ENCODE results near the gene LRP6. TPM values are rescaled to one million over a fixed set of nuclear protein-coding genes. Genes with fewer than 3 reads are reported as not detected.
A peak's percentile ranks its signal among the peaks of the same experiment; 100 is the strongest.

The LRP6 gene
- total and polyA plus RNA-seq, 8 donors = 44.5 to 65.7 (median 62.2) TPM

DNA sequence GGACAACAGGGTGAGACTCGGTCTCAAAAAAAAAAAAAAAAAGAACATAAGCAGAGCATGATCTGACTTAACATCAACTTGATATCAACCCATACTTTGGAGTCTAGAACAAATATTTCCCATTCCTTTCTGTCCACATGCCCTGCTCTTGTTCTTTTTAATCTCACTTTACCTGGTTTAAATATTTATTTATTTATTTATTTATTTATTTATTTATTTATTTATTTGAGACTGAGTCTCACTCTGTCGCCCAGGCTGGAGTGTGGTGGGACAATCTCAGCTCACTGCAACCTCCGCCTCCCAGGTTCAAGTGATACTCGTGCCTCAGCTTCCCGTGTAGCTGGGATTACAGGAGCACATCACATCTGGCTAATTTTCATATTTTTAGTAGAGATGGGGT lies 19.6 kb upstream of the LRP6 start:
- TF ChIP-seq, protein P1, sequence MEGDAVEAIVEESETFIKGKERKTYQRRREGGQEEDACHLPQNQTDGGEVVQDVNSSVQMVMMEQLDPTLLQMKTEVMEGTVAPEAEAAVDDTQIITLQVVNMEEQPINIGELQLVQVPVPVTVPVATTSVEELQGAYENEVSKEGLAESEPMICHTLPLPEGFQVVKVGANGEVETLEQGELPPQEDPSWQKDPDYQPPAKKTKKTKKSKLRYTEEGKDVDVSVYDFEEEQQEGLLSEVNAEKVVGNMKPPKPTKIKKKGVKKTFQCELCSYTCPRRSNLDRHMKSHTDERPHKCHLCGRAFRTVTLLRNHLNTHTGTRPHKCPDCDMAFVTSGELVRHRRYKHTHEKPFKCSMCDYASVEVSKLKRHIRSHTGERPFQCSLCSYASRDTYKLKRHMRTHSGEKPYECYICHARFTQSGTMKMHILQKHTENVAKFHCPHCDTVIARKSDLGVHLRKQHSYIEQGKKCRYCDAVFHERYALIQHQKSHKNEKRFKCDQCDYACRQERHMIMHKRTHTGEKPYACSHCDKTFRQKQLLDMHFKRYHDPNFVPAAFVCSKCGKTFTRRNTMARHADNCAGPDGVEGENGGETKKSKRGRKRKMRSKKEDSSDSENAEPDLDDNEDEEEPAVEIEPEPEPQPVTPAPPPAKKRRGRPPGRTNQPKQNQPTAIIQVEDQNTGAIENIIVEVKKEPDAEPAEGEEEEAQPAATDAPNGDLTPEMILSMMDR (IDR thresholded peaks at IDR 0.05) = no peak
- ATAC-seq (no peak), DNase-seq (no peak)
- intact Hi-C loops (cut with DNase I) = no loop called here
- H3K4me1 ChIP-seq = peaks cover 5 to 7% of the 10 kb centered on the region in 2 donors
- no peaks in the 10 kb centered on the region for H3K9me3 ChIP-seq
- no peaks in the 10 kb centered on the region for H3K27me3 ChIP-seq
- no peak overlapping the region for H3K27ac ChIP-seq
- H3K36me3 ChIP-seq = no peaks in the 10 kb centered on the region
- H3K4me3 ChIP-seq = no peak overlapping the region

DNA sequence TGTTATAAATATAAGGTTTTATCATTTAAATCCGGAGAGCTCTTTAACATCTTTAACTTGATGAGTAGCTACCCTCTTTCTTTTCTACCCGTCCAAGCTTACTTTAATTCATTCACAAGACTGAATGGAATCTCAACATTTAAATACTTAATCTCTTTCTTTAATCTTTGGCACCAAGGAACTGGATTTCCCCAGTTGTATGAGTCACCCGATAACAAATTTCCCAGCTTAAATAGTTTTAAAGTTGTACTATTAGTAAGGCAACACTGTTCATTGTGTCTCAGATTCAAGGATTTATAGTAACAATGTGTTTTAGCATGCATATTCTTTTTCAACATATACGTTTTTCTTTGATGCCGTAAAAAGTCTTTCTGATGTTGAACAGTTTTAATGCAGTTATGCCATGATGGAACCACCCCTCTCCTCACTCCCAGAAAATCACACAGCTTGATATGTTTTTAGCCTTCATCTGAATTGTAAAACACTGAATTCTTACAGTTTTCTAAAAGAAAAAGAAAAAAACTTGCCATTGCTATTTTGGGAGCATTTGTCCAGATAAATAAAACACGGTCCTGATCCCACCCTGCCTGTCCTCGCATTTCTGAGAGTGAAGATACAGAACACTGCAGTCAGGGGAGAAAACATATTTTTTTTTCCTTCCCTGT lies 16.0 kb upstream of the LRP6 start:
- Histone ChIP-seq H3K27ac (no peak overlapping the region), H3K36me3 (no peaks in the 10 kb centered on the region), H3K4me3 (no peak overlapping the region), H3K9me3 (no peaks in the 10 kb centered on the region), H3K4me1 (peaks cover 5 to 7% of the 10 kb centered on the region in 2 donors), H3K27me3 (no peaks in the 10 kb centered on the region)
- ATAC-seq = peak; percentile 82
- DNase-seq = no peak
- TF ChIP-seq, protein P1 (IDR thresholded peaks at IDR 0.05) = no peak
- intact Hi-C loops (cut with DNase I) = no loop called here

DNA sequence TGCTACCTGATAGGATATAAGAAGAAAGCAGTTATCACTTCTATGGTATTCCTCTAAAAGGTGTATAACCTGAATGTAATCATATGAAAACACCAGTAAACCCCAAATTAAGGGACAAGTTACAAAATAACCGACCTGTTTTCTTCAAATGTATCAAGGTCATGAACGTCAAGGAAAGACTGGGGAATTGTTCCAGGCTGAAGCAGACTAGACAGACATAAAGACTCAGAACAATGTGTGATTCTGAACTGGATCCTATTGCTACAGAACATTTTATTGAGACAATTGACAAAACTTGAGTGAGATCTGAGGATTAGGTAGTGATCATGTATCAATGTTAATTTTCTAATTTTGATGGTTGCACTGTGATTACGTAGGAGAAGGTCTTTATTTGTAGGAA lies 15.4 kb upstream of the LRP6 start:
- no peak for DNase-seq
- Histone ChIP-seq H3K27ac (no peak overlapping the region), H3K4me1 (peaks cover 5 to 7% of the 10 kb centered on the region in 2 donors), H3K27me3 (no peaks in the 10 kb centered on the region), H3K36me3 (no peaks in the 10 kb centered on the region), H3K9me3 (no peaks in the 10 kb centered on the region), H3K4me3 (no peak overlapping the region)
- ATAC-seq = no peak
- intact Hi-C loops (cut with DNase I) = no loop called here
- TF ChIP-seq, protein P1 (IDR thresholded peaks at IDR 0.05) = no peak

DNA sequence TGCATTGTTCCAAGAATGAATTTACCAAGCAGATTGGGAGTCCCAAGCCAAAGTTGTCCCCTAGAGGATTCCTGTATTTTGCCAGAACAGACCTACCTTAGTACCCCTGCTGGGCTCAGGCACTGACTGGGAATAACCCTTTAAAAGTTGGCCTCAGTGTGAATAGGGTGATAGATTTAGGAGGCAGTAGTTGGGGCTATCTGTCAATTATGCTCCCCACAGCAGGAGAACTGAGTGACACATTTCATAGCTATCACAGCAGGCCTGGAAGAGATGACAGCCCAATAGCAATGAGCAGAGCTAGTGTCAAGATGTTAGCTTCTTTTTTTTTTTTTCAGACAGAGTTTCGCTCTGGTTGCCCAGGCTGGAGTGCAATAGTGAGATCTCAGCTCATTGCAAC lies 14.3 kb upstream of the LRP6 start:
- intact Hi-C loops (cut with DNase I) = no loop called here
- Histone ChIP-seq H3K9me3 (peaks cover 0 to 8% of the 10 kb centered on the region in 2 donors), H3K4me3 (no peak overlapping the region), H3K27ac (no peak overlapping the region), H3K36me3 (no peaks in the 10 kb centered on the region), H3K4me1 (peaks cover 5 to 7% of the 10 kb centered on the region in 2 donors), H3K27me3 (no peaks in the 10 kb centered on the region)
- ATAC-seq = no peak
- TF ChIP-seq, protein P1 (IDR thresholded peaks at IDR 0.05) = no peak
- no peak for DNase-seq

DNA sequence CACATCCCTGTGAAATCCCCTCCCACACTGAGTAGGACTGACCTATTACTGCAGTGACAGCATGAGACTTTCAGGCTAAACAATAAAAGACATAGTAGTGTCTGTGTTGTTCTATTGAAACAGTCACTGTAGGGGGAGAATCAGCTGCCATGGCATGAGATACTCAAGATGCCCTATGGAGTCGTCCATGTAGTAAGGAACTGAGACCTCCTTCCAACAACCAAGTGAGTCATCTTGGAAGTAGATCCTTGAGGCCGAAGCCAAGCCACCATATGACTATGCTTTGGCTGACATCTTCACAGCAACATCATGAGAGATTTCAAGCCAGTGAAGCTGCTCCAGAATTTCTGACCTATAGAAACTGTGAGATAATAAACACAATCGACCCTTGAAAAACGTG lies 12.1 kb upstream of the LRP6 start:
- Histone ChIP-seq H3K27me3 (no peaks in the 10 kb centered on the region), H3K4me3 (no peak overlapping the region), H3K4me1 (peaks cover 5 to 7% of the 10 kb centered on the region in 2 donors), H3K9me3 (peaks cover 0 to 8% of the 10 kb centered on the region in 2 donors), H3K36me3 (no peaks in the 10 kb centered on the region), H3K27ac (no peak overlapping the region)
- TF ChIP-seq, protein P1 (IDR thresholded peaks at IDR 0.05) = no peak
- intact Hi-C loops (cut with DNase I) = no loop called here
- ATAC-seq (peak; percentile 40), DNase-seq (no peak)
